Femur (tissue), 1 donor: ENCODE data around the gene PTPRCAP.
A peak's percentile ranks its signal among the peaks of the same experiment; 100 is the strongest.
"Not testable (repeated sequence)": the region's sequence is repeated elsewhere in the genome, so short reads cannot be mapped to it uniquely, and the experiment has no call there.

Experiments used
- DNase-seq: peaks from one replicate; pipeline ENCODE4 v3.0.0-alpha.2; 2017

Gene PTPRCAP, protein sequence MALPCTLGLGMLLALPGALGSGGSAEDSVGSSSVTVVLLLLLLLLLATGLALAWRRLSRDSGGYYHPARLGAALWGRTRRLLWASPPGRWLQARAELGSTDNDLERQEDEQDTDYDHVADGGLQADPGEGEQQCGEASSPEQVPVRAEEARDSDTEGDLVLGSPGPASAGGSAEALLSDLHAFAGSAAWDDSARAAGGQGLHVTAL

DNA sequence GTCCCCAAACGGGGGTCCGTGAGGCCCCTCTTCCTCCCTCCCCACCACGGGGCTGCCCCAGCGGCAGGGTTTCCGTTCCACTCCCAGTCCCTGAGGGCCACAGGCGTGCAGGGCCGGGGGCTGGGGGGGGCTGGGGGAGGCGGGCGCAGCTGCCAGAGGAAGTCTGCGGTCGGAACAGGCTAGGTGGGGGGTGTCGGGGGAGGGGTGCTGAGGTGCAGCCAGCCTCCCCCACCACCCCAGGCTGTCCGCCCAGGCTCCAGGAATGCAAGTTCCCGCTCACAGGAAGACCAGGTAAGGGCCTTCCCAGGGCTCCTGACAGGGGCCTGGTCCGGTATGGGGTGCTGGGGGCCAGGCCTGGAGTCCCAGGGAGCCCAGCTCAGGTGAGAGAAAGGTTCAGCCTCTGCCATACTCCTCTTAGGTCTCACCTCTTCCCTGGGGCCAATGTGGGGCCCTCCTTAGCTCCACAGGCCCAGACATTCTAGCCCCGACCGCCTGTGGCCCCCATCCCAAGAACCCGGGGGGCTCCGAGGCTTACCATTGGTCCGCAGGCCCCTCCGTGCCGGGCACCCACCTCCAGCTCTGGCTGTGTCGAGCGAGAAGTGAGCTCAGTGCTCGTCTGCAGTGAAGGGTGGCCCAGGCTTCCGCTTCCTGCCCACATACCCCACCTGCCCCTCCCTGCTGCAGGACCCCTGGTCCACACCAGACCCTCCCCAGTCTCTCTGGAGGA lies at the start of gene PTPRCAP:
TSS of gene PTPRCAP (minus strand) at position 601 of the 727 bp plus-strand sequence. CDS start at position 538, 63 bp downstream.
- DNase-seq, result no peak

GRCh38 chr11:67486481-67487195 lies 49.2 kb upstream of the PTPRCAP start:
- no peak for DNase-seq

- not testable (repeated sequence) for DNase-seq
Observed at GRCh38 chr11:67485873-67486361, 48.4 kb upstream of the PTPRCAP start.

DNA sequence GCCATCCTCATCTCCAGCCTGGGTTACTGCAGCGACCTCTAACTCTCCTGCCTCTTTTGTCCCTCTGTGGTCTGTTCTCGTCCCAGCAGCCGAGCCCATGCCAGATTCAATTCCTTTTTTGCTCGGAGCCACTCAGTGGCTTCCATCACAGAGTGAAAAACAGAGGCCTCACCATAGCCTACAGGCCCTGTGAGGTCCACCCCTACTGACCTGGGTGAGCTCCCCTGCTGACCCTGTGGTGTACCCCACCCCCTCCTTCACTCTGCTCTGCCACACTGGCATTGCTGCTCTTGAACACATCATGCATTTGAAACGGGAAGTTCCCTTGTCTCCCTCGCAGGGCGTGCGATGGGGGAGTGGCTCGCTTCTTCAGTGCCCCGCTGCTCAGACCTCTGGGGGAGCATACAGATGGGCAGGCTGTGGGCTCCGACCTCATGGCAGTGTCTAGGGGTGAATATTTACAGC lies 47.4 kb upstream of the PTPRCAP start:
- DNase-seq, result no peak

DNA sequence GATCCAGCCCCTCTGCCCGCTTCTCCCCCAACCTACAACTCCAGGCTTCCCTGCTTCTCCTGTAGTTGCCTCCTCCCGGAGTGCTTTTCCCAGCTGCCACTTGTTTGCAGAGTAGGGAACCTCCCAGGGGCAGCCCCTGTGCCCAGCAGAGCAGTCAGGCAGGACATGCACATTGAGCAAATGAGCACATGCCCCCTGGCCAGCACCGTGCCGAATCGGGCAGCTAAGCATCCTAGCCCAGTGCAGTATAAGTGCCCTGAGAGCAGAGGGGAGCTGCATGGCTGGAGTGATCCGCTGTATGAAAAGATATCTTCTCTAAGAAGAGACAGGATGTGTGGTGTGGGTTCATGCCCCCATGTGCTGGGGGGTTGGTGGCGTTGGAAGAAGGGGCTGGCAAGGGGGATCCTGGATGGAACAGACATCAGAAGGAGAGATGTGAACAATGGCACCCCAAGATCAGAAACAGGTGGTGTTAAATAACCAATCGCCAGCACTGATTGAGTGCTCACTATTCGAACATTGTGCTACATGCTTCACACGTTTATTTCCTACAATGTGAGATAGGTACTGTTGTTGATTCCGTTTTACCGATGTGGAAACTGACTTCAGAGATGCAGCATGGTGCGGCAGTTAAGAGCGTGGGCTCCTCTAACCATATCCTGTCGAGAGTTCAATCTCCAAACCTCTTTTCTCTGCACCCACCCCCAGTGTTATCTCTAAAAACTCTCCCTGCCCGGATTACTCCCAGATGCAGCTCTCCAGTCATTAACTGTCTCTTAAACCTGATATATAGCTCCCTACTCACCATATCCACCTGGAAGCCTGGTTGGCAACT lies 46.6 kb upstream of the PTPRCAP start:
- no peak for DNase-seq

GRCh38 chr11:67482827-67483798 lies 45.6 kb upstream of the PTPRCAP start, which contains the start of gene AIP:
Gene AIP, plus strand, starts transcription at chr11:67483026. Its CDS starts 133 bp downstream, at chr11:67483159.
- DNase-seq, result peak; percentile 99

- DNase-seq, result no peak
Observed at GRCh38 chr11:67482275-67482826, 44.9 kb upstream of the PTPRCAP start.

GRCh38 chr11:67477344-67478050 lies 40.0 kb upstream of the PTPRCAP start:
- DNase-seq, result not testable (repeated sequence)

DNA sequence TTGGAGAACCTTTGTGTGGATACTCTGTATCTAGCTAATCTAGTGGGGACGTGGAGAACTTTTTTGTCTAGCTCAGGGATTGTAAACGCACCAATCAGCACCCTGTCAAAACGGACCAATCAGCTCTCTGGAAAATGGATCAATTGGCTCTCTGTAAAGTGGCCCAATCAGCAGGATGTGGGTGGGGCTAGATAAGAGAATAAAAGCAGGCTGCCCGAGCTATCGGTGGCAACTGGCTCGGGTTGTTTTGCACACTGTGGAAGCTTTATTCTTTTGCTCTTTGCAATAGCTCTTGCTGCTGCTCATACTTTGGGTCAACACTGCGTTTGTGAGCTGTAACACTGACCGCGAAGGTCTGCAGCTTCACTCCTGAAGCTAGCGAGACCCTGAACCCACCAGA lies 39.2 kb upstream of the PTPRCAP start:
- not testable (repeated sequence) for DNase-seq

GRCh38 chr11:67472882-67473281 lies 35.4 kb upstream of the PTPRCAP start:
- no peak for DNase-seq

- no peak for DNase-seq
Observed at GRCh38 chr11:67470337-67471002, 33.0 kb upstream of the PTPRCAP start.

DNA sequence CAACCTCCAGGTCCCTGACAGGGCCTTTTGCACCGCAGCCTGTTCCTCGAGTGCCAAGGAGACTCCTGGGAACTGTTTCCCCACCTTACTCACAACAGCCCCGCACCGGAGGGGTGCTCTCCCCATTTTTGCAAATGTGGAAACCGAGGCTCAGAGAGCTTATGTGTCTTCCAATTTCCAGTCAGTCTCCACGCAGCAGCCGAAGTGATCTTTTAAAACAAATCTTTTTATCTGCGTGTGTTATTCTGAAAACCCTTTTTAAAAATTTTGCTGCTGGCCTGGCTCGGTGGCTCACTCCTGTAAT lies 32.0 kb upstream of the PTPRCAP start:
- DNase-seq, result no peak

GRCh38 chr11:67468759-67469507 lies 31.5 kb upstream of the PTPRCAP start, which contains the start of gene TMEM134:
Gene TMEM134, minus strand, starts transcription at chr11:67469251. Its CDS starts 59 bp downstream, at chr11:67469192.
- DNase-seq, result peak; percentile 96

DNA sequence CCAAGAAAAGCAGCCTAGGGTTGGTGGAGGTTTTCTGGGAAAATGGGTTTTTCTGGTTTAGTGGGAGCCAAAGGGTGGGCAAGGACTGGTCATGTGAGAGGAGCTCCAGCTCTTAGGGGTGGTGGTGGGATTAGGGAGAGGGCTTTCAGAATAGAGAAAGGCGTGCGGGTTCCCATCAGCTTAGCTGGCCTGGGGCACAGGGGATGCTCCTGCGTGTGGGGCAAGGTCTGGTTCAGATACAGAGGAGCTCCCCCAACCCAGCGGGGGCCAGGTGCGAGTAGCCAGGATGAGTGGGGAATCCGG lies 30.9 kb upstream of the PTPRCAP start:
- DNase-seq, result no peak

- DNase-seq, result no peak
Observed at GRCh38 chr11:67468056-67468455, 30.6 kb upstream of the PTPRCAP start.

GRCh38 chr11:67466962-67467771 lies 29.7 kb upstream of the PTPRCAP start:
- no peak for DNase-seq

DNA sequence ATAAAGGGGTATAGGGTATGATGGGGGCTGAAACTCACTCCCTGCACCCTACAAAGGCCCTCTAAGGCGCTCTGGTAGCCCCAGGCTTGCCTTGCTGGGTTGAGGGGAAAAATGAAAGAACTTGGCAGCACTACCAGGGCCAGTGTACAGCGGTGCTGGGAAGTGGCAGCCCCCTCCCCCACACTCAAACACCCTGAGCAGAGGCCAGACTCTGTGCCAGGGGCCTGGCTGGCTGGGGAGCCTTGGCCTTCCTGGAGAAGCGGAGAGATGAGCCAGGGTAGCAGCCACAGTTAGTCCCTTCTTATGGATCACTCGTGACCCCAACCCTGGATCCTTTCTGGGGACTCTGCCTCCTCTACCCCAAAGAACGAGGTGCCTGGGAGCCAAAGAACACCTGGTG lies 28.9 kb upstream of the PTPRCAP start:
- no peak for DNase-seq

- not testable (repeated sequence) for DNase-seq
Observed at GRCh38 chr11:67465530-67465929, 28.0 kb upstream of the PTPRCAP start.
